PC-3 (cell line): ENCODE measurements around the gene FKBP2. TPM values are rescaled to one million over a fixed set of nuclear protein-coding genes. Genes with fewer than 3 reads are reported as not detected.

Experiments used
- ATAC-seq: fragments of 200-7000 bp; cut with Tn5 transposase; 2 replicates; pipeline ENCODE4 v1.9.1; 2020; ENCODE audit warnings: mild to moderate bottlenecking, moderate library complexity
- BruUV-seq: library from RNA; stranded (reverse); fragments of 400-500 nt; replicated peaks from 2 replicates; lab custom pipeline; 2021; lab: Mats Ljungman, UMichigan
- CTCF ChIA-PET: fragments of 300-600 bp; sonication (Branson Sonifier 250); formaldehyde crosslinking; loops from one replicate; lab custom pipeline; 2022; ENCODE audit warnings: antibody characterized with exemption; lab: Charles Lee
- POLR2A ChIA-PET: fragments of 300-600 bp; sonication (Branson Sonifier 250); formaldehyde crosslinking; loops from one replicate; lab custom pipeline; 2022; ENCODE audit warnings: antibody characterized with exemption; ENCODE audit not compliant: unreplicated experiment; lab: Charles Lee
- DNase-seq: peaks from one replicate; pipeline ENCODE4 v3.0.0-alpha.2; 2015
- H2AFZ ChIP-seq: fragments of 300-600 bp; sonication (generic); 2 replicates; pipeline ENCODE4 v1.6.0; 2016; ENCODE audit warnings: antibody characterized with exemption, low read length
- H3F3A ChIP-seq: fragments of 300-600 bp; sonication (generic); one replicate; pipeline ENCODE4 v1.6.0; 2017; ENCODE audit warnings: antibody characterized with exemption, low read length, control low read depth, mild to moderate bottlenecking; ENCODE audit not compliant: unreplicated experiment
- H3K27ac ChIP-seq: fragments of 300-600 bp; sonication (generic); 2 replicates; pipeline ENCODE4 v1.5.1; 2016; ENCODE audit warnings: mild to moderate bottlenecking, low read length
- H3K27me3 ChIP-seq: fragments of 300-600 bp; sonication (generic); 2 replicates; pipeline ENCODE4 v1.6.1; 2016; ENCODE audit warnings: low read length, mixed read lengths
- H3K36me3 ChIP-seq: fragments of 300-600 bp; sonication (generic); 2 replicates; pipeline ENCODE4 v1.6.1; 2016; ENCODE audit warnings: low read depth, mixed run types, low read length, mixed read lengths
- H3K4me1 ChIP-seq: fragments of 300-600 bp; sonication (generic); 2 replicates; pipeline ENCODE4 v1.5.1; 2016; ENCODE audit warnings: low read length; ENCODE audit not compliant: insufficient read depth
- H3K4me2 ChIP-seq: fragments of 300-600 bp; sonication (generic); 2 replicates; pipeline ENCODE4 v1.6.0; 2016; ENCODE audit warnings: low read length
- H3K4me3 ChIP-seq: fragments of 300-600 bp; sonication (generic); 2 replicates; pipeline ENCODE4 v1.5.1; 2016; ENCODE audit warnings: mild to moderate bottlenecking, low read length, mixed read lengths
- H3K79me2 ChIP-seq: fragments of 300-600 bp; sonication (generic); 2 replicates; pipeline ENCODE4 v1.6.1; 2017; ENCODE audit warnings: low read length, mixed read lengths
- H3K9ac ChIP-seq: fragments of 300-600 bp; sonication (generic); 2 replicates; pipeline ENCODE4 v1.6.0; 2016; ENCODE audit warnings: mild to moderate bottlenecking, low read length
- H3K9me2 ChIP-seq: fragments of 300-600 bp; sonication (generic); replicated peaks from 2 replicates; pipeline ENCODE4 v1.6.1; 2016; ENCODE audit warnings: mixed run types, low read length, mixed read lengths
- H3K9me3 ChIP-seq: fragments of 300-600 bp; sonication (generic); 2 replicates; pipeline ENCODE4 v1.6.1; 2016; ENCODE audit warnings: low read length, mixed read lengths
- H4K20me1 ChIP-seq: fragments of 300-600 bp; sonication (generic); 2 replicates; pipeline ENCODE4 v1.6.1; 2016; ENCODE audit warnings: low read length, mixed read lengths
- EZH2 ChIP-seq: fragments of 300-600 bp; sonication (generic); IDR thresholded peaks from one replicate; pipeline ENCODE4 v1.6.1; 2017; ENCODE audit warnings: antibody characterized with exemption, mild to moderate bottlenecking, low read length; ENCODE audit not compliant: unreplicated experiment
- EZH2phosphoT487 ChIP-seq: fragments of 300-600 bp; sonication (generic); IDR thresholded peaks from 2 replicates; pipeline ENCODE4 v1.6.1; 2018; ENCODE audit warnings: mild to moderate bottlenecking, antibody characterized with exemption, low read length, borderline replicate concordance
- intact Hi-C: fragments of 100-400 bp; cut with micrococcal nuclease; formaldehyde crosslinking; loops from 2 replicates; pipeline ENCODE4 v1.9.0; 2023
- total RNA-seq: library from RNA; depleted of rRNA; stranded (reverse); fragments of >200 nt; gene quantifications from 2 replicates; pipeline ENCODE4 v1.2.3, GENCODE V29; 2014
- TF ChIP-seq, protein P1 (sequence below): fragments of 300-600 bp; sonication (generic); conservative IDR thresholded peaks from 2 replicates; pipeline ENCODE4 v1.5.1; 2017; ENCODE audit warnings: antibody characterized with exemption, low read depth, mild to moderate bottlenecking, low read length

Gene FKBP2
- total RNA-seq, 1 experiment from 2014 or later, result 215 TPM

DNA sequence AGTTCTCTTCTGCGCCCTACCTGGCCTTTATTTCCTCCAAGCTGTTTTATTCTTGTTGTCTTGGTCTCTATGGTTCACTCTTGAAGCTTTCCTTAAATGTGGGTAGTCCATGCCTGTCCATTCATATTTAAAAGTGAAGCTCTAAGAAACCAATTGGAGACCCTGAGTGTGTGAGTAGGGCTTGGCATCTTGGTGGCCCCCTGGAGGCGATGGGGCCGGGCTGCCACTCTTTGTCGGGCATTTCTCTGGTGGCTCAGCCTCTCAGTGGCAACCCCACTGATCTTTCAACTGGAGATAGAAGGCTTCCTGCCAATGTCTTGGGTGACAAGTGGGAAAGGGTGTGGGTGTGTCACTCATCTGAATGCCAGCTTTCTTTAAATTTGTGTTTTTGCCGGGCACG is 24.0 kb upstream of the FKBP2 start:
- H3K27ac ChIP-seq, result no peak overlapping the region
- no peaks in the 10 kb centered on the region for H3K36me3 ChIP-seq
- TF ChIP-seq EZH2, result no peak
- TF ChIP-seq, protein P1, sequence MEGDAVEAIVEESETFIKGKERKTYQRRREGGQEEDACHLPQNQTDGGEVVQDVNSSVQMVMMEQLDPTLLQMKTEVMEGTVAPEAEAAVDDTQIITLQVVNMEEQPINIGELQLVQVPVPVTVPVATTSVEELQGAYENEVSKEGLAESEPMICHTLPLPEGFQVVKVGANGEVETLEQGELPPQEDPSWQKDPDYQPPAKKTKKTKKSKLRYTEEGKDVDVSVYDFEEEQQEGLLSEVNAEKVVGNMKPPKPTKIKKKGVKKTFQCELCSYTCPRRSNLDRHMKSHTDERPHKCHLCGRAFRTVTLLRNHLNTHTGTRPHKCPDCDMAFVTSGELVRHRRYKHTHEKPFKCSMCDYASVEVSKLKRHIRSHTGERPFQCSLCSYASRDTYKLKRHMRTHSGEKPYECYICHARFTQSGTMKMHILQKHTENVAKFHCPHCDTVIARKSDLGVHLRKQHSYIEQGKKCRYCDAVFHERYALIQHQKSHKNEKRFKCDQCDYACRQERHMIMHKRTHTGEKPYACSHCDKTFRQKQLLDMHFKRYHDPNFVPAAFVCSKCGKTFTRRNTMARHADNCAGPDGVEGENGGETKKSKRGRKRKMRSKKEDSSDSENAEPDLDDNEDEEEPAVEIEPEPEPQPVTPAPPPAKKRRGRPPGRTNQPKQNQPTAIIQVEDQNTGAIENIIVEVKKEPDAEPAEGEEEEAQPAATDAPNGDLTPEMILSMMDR, result peak; percentile 26; the same call in 1 of the 2 replicates
- TF ChIP-seq EZH2phosphoT487, result no peak
- no peaks in the 10 kb centered on the region for H3K9me2 ChIP-seq
- H2AFZ ChIP-seq, result no peak overlapping the region
- ChIA-PET POLR2A (no interaction called here), CTCF (no interaction called here)
- H4K20me1 ChIP-seq, result no peaks in the 10 kb centered on the region
- DNase-seq (no peak), ATAC-seq (no peak)
- H3K79me2 ChIP-seq, result no peaks in the 10 kb centered on the region
- no peak overlapping the region for H3K4me3 ChIP-seq
- no peaks in the 10 kb centered on the region for H3K9me3 ChIP-seq
- H3K27me3 ChIP-seq, result no peaks in the 10 kb centered on the region
- no peak overlapping the region for H3K4me2 ChIP-seq
- intact Hi-C loops, result no loop called here
- peaks cover 2% of the 10 kb centered on the region for H3F3A ChIP-seq
- no TSS peak for BruUV-seq
- H3K4me1 ChIP-seq, result no peaks in the 10 kb centered on the region
- no peak overlapping the region for H3K9ac ChIP-seq

DNA sequence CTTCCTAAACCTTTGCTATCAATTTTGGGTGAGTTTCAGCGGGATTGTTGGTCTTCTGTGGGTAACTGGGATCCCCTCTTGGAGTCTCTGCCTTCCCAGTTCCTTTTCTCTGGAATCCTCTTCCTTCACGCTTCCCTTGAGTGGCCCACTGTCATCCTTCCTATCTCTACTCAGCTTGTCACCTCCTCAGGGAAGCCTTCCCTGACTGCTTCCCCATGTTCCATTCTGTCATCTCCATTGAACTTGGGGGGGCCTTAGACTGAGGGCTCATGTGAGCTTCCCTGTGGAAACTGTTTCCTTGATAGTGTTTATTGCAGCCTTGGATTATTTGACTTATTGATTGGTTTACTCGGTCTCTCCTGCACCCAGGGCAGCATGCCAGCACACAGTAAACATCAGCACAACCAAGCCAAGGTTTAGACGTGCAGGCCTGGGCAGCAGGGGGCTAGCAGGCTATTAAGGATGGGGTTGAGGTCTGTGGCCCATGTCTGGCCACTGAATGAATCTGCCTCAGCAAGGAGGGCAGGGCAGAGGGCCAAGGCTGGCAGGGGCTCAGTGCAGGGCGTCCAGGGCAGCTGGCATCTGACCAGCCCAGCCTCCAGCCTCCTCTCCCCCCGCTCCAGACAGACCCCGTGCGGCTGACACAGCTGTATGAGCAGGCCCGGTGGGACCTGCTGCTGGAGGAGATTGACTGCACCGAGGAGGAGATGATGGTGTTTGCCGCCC is 22.1 kb upstream of the FKBP2 start:
- Histone ChIP-seq H3K27me3 (no peaks in the 10 kb centered on the region), H3K9me2 (no peaks in the 10 kb centered on the region), H3K79me2 (no peaks in the 10 kb centered on the region), H3K4me1 (peaks cover under 1% of the 10 kb centered on the region; the same call in 1 of the 2 replicates), H3K9me3 (no peaks in the 10 kb centered on the region), H3K36me3 (0 out of 2 replicates have a peak, but pooled peaks cover 3% of the 10 kb centered on the region), H3F3A (peaks cover 2% of the 10 kb centered on the region), H3K4me3 (no peak overlapping the region), H4K20me1 (no peaks in the 10 kb centered on the region), H3K27ac (no peak overlapping the region), H3K9ac (no peak overlapping the region), H3K4me2 (no peak overlapping the region), H2AFZ (no peak overlapping the region)
- intact Hi-C loops, result no loop called here
- no TSS peak for BruUV-seq
- no peak for ATAC-seq
- CTCF ChIA-PET, result no interaction called here
- TF ChIP-seq EZH2 (no peak), EZH2phosphoT487 (no peak)
- TF ChIP-seq, protein P1, result no peak
- DNase-seq, result no peak
- POLR2A ChIA-PET, result no interaction called here

DNA sequence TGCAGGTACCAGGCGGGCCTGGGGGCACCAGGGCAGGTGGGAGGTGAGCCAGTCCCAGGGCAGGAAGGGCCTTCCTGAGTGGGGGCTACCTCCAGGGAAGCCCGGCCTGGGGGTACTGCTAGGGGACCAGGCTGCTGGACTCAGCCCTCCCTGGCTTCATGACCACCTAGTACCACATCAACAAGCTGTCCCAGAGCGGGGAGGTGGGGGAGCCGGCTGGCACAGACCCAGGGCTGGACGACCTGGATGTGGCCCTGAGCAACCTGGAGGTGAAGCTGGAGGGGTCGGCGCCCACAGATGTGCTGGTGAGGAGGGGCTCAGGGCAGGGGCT is 21.6 kb upstream of the FKBP2 start:
- no peak for TF ChIP-seq EZH2phosphoT487
- no peak overlapping the region for H3K9ac ChIP-seq
- H3K79me2 ChIP-seq, result no peaks in the 10 kb centered on the region
- CTCF ChIA-PET, result no interaction called here
- H3F3A ChIP-seq, result peaks cover 2% of the 10 kb centered on the region
- no peak overlapping the region for H3K4me2 ChIP-seq
- no peaks in the 10 kb centered on the region for H3K9me3 ChIP-seq
- POLR2A ChIA-PET, result no interaction called here
- ATAC-seq (no peak), DNase-seq (no peak)
- no TSS peak for BruUV-seq
- no peaks in the 10 kb centered on the region for H4K20me1 ChIP-seq
- H2AFZ ChIP-seq, result no peak overlapping the region
- H3K4me3 ChIP-seq, result no peak overlapping the region
- H3K27me3 ChIP-seq, result no peaks in the 10 kb centered on the region
- 0 out of 2 replicates have a peak, but pooled peaks cover 3% of the 10 kb centered on the region for H3K36me3 ChIP-seq
- H3K4me1 ChIP-seq, result peaks cover 6% of the 10 kb centered on the region
- no peaks in the 10 kb centered on the region for H3K9me2 ChIP-seq
- intact Hi-C loops, result no loop called here
- H3K27ac ChIP-seq, result no peak overlapping the region
